Thyroid gland (tissue), 4 donors: ENCODE measurements around the gene PDZD2.

ENCODE experiments used
- POLR2A ChIP-seq, 2 donors: fragments of 450-650 bp; IDR thresholded peaks; one replicate each; pipeline ENCODE4 v1.6.1; 2017; ENCODE audit warnings: antibody characterized with exemption in 2 of 2, mild to moderate bottlenecking in 2 of 2, moderate library complexity in 1 of 2
- TF ChIP-seq, protein P1 (sequence below), 6 experiments: fragments of 200-600 bp in 3 of 6; fragments of 450-650 bp in 3 of 6; sonication (generic) in 3 of 6; IDR thresholded peaks; one replicate each; pipeline ENCODE4 v1.5.1; 2016 to 2019; ENCODE audit warnings: antibody characterized with exemption in 6 of 6, mild to moderate bottlenecking in 2 of 6, inconsistent platforms in 1 of 6, moderate library complexity in 1 of 6

DNA sequence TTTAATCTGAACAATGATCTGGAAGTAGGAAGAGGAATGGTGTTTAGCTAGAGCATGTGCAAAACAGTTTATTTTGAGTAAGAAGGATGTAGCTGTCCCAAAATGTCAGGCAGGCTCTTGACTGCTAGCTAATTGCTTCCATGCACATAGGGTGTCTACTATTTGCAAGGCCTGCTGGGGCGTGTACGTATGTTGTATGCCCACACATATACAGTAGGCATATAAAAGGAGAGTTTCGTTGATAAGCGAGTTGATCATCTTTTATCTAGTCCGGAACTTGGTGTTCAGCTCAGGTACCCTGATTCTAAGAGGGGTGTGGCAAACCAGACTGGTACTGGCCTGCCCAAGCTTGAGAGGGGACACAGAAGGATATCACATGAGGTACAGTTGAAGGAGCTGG is 358.0 kb downstream of the PDZD2 start:
- TF ChIP-seq, protein P1, sequence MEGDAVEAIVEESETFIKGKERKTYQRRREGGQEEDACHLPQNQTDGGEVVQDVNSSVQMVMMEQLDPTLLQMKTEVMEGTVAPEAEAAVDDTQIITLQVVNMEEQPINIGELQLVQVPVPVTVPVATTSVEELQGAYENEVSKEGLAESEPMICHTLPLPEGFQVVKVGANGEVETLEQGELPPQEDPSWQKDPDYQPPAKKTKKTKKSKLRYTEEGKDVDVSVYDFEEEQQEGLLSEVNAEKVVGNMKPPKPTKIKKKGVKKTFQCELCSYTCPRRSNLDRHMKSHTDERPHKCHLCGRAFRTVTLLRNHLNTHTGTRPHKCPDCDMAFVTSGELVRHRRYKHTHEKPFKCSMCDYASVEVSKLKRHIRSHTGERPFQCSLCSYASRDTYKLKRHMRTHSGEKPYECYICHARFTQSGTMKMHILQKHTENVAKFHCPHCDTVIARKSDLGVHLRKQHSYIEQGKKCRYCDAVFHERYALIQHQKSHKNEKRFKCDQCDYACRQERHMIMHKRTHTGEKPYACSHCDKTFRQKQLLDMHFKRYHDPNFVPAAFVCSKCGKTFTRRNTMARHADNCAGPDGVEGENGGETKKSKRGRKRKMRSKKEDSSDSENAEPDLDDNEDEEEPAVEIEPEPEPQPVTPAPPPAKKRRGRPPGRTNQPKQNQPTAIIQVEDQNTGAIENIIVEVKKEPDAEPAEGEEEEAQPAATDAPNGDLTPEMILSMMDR (IDR thresholded peaks at IDR 0.05), result no peak
- no peak for TF ChIP-seq POLR2A (IDR thresholded peaks at IDR 0.05)
